ENCODE results near the gene CAPN13.

- no peak for TF ChIP-seq MYC (IDR thresholded peaks at IDR 0.05; ENCODE audit: low read depth, low read length)
- peak; percentile 68 for TF ChIP-seq CTCF (IDR thresholded peaks at IDR 0.05; ENCODE audit: low read depth, low read length)
- no peak for TF ChIP-seq POLR2A (IDR thresholded peaks at IDR 0.05; ENCODE audit: extremely low read depth, insufficient read length)
Observed at GRCh38 chr2:30706534-30707303, 100.5 kb downstream of the CAPN13 start.
